ENCODE measurements around the gene PHGDH.

PHGDH gene

GRCh38 chr1:119740261-119740660 lies 28.5 kb downstream of the PHGDH start:
- Histone ChIP-seq H3K27me3 (ENCODE audit: low read depth) (no peaks in the 10 kb centered on the region), H3K36me3 (replicated peaks) (peaks cover 84% of the 10 kb centered on the region)
- in situ Hi-C loops (cut with MboI; ENCODE audit: low sequenced_read_pairs) = no loop called here

GRCh38 chr1:119740896-119741780 lies 29.4 kb downstream of the PHGDH start:
- H3K9me3 ChIP-seq = no peaks in the 10 kb centered on the region
- no peak overlapping the region for H3K4me3 ChIP-seq
- H3K36me3 ChIP-seq (replicated peaks) = peaks cover 75% of the 10 kb centered on the region
- H3K27me3 ChIP-seq (ENCODE audit: low read depth) = no peaks in the 10 kb centered on the region
- H3K4me1 ChIP-seq = no peaks in the 10 kb centered on the region
- DNase-seq (ENCODE audit: low spot score in 2 of 2) = no peak
- in situ Hi-C loops (cut with MboI; ENCODE audit: low sequenced_read_pairs) = no loop called here

More at GRCh38 chr1:119740261-119740660, 28.5 kb downstream of the PHGDH start:
- DNase-seq (ENCODE audit: low spot score in 2 of 2) = no peak
- Histone ChIP-seq H3K4me3 (no peak overlapping the region), H3K9me3 (no peaks in the 10 kb centered on the region), H3K4me1 (no peaks in the 10 kb centered on the region)

- DNase-seq (ENCODE audit: low spot score in 2 of 2) = no peak
- in situ Hi-C loops (cut with MboI; ENCODE audit: low sequenced_read_pairs) = no loop called here
- H3K36me3 ChIP-seq (replicated peaks) = peaks cover 65% of the 10 kb centered on the region
These were observed 30.5 kb downstream of the PHGDH start for GRCh38 chr1:119742202-119742601.

GRCh38 chr1:119742677-119743076 lies 30.9 kb downstream of the PHGDH start:
- Histone ChIP-seq H3K36me3 (replicated peaks) (peaks cover 60% of the 10 kb centered on the region), H3K4me3 (no peak overlapping the region), H3K9me3 (no peaks in the 10 kb centered on the region), H3K27me3 (ENCODE audit: low read depth) (no peaks in the 10 kb centered on the region), H3K4me1 (no peaks in the 10 kb centered on the region)
- in situ Hi-C loops (cut with MboI; ENCODE audit: low sequenced_read_pairs) = no loop called here
- no peak for DNase-seq (ENCODE audit: low spot score in 2 of 2)

More at GRCh38 chr1:119742202-119742601, 30.5 kb downstream of the PHGDH start:
- Histone ChIP-seq H3K27me3 (ENCODE audit: low read depth) (no peaks in the 10 kb centered on the region), H3K4me3 (no peak overlapping the region), H3K4me1 (no peaks in the 10 kb centered on the region), H3K9me3 (no peaks in the 10 kb centered on the region)

GRCh38 chr1:119743308-119743707 lies 31.6 kb downstream of the PHGDH start:
- in situ Hi-C loops (cut with MboI; ENCODE audit: low sequenced_read_pairs) = no loop called here
- H3K4me1 ChIP-seq = no peaks in the 10 kb centered on the region
- H3K27me3 ChIP-seq (ENCODE audit: low read depth) = no peaks in the 10 kb centered on the region
- no peak overlapping the region for H3K4me3 ChIP-seq
- no peak for DNase-seq (ENCODE audit: low spot score in 2 of 2)
- no peaks in the 10 kb centered on the region for H3K9me3 ChIP-seq
- H3K36me3 ChIP-seq (replicated peaks) = peaks cover 54% of the 10 kb centered on the region

GRCh38 chr1:119743776-119744597 lies 32.3 kb downstream of the PHGDH start:
- Histone ChIP-seq H3K9me3 (no peaks in the 10 kb centered on the region), H3K4me1 (no peaks in the 10 kb centered on the region), H3K27me3 (ENCODE audit: low read depth) (no peaks in the 10 kb centered on the region), H3K36me3 (replicated peaks) (peaks cover 51% of the 10 kb centered on the region), H3K4me3 (no peak overlapping the region)
- in situ Hi-C loops (cut with MboI; ENCODE audit: low sequenced_read_pairs) = no loop called here
- DNase-seq (ENCODE audit: low spot score in 2 of 2) = peak; percentile 61 to 73

- in situ Hi-C loops (cut with MboI; ENCODE audit: low sequenced_read_pairs) = no loop called here
- DNase-seq (ENCODE audit: low spot score in 2 of 2) = no peak
- no peaks in the 10 kb centered on the region for H3K4me1 ChIP-seq
- no peak overlapping the region for H3K4me3 ChIP-seq
- no peaks in the 10 kb centered on the region for H3K9me3 ChIP-seq
- peaks cover 47% of the 10 kb centered on the region for H3K36me3 ChIP-seq (replicated peaks)
- no peaks in the 10 kb centered on the region for H3K27me3 ChIP-seq (ENCODE audit: low read depth)
These were observed 32.8 kb downstream of the PHGDH start for GRCh38 chr1:119744598-119744942.

- Histone ChIP-seq H3K4me3 (no peak overlapping the region), H3K36me3 (replicated peaks) (peaks cover 42% of the 10 kb centered on the region), H3K27me3 (ENCODE audit: low read depth) (no peaks in the 10 kb centered on the region), H3K4me1 (no peaks in the 10 kb centered on the region), H3K9me3 (no peaks in the 10 kb centered on the region)
- no peak for DNase-seq (ENCODE audit: low spot score in 2 of 2)
- in situ Hi-C loops (cut with MboI; ENCODE audit: low sequenced_read_pairs) = no loop called here
These were observed 33.3 kb downstream of the PHGDH start for GRCh38 chr1:119745034-119745433.

- H3K36me3 ChIP-seq (replicated peaks) = peaks cover 18% of the 10 kb centered on the region
- H3K4me3 ChIP-seq = no peak overlapping the region
- no peaks in the 10 kb centered on the region for H3K4me1 ChIP-seq
- in situ Hi-C loops (cut with MboI; ENCODE audit: low sequenced_read_pairs) = no loop called here
- H3K27me3 ChIP-seq (ENCODE audit: low read depth) = no peaks in the 10 kb centered on the region
- DNase-seq (ENCODE audit: low spot score in 2 of 2) = no peak
- no peaks in the 10 kb centered on the region for H3K9me3 ChIP-seq
These were observed 35.7 kb downstream of the PHGDH start for GRCh38 chr1:119747451-119747850.

- Histone ChIP-seq H3K4me1 (no peaks in the 10 kb centered on the region), H3K27me3 (ENCODE audit: low read depth) (no peaks in the 10 kb centered on the region), H3K36me3 (replicated peaks) (peaks cover 12% of the 10 kb centered on the region), H3K4me3 (no peak overlapping the region), H3K9me3 (no peaks in the 10 kb centered on the region)
- in situ Hi-C loops (cut with MboI; ENCODE audit: low sequenced_read_pairs) = no loop called here
- no peak for DNase-seq (ENCODE audit: low spot score in 2 of 2)
These were observed 36.3 kb downstream of the PHGDH start for GRCh38 chr1:119748040-119748439.

GRCh38 chr1:119752592-119752991 lies 40.9 kb downstream of the PHGDH start:
- in situ Hi-C loops (cut with MboI; ENCODE audit: low sequenced_read_pairs) = no loop called here
- H3K9me3 ChIP-seq = no peaks in the 10 kb centered on the region
- DNase-seq (ENCODE audit: low spot score in 2 of 2) = no peak

GRCh38 chr1:119758584-119758983 lies 46.9 kb downstream of the PHGDH start:
- in situ Hi-C loops (cut with MboI; ENCODE audit: low sequenced_read_pairs) = no loop called here
- Histone ChIP-seq H3K27me3 (ENCODE audit: low read depth) (no peaks in the 10 kb centered on the region; the same call in 1 of the 2 replicates), H3K36me3 (replicated peaks) (no peaks in the 10 kb centered on the region), H3K4me1 (no peaks in the 10 kb centered on the region), H3K9me3 (no peaks in the 10 kb centered on the region), H3K4me3 (no peak overlapping the region)
- no peak for DNase-seq (ENCODE audit: low spot score in 2 of 2)

More at GRCh38 chr1:119752592-119752991, 40.9 kb downstream of the PHGDH start:
- no peaks in the 10 kb centered on the region for H3K36me3 ChIP-seq (replicated peaks)
- no peaks in the 10 kb centered on the region for H3K27me3 ChIP-seq (ENCODE audit: low read depth)
- H3K4me3 ChIP-seq = no peak overlapping the region
- H3K4me1 ChIP-seq = no peaks in the 10 kb centered on the region

GRCh38 chr1:119762409-119762808 lies 50.7 kb downstream of the PHGDH start:
- in situ Hi-C loops (cut with MboI; ENCODE audit: low sequenced_read_pairs) = no loop called here
- DNase-seq (ENCODE audit: low spot score in 2 of 2) = no peak
- Histone ChIP-seq H3K36me3 (replicated peaks) (no peaks in the 10 kb centered on the region), H3K9me3 (no peaks in the 10 kb centered on the region), H3K4me1 (peaks cover 4% of the 10 kb centered on the region), H3K27me3 (ENCODE audit: low read depth) (peaks cover 4% of the 10 kb centered on the region; the same call in 1 of the 2 replicates), H3K4me3 (no peak overlapping the region)

GRCh38 chr1:119762953-119763352 lies 51.2 kb downstream of the PHGDH start:
- H3K4me3 ChIP-seq = no peak overlapping the region
- in situ Hi-C loops (cut with MboI; ENCODE audit: low sequenced_read_pairs) = no loop called here
- H3K4me1 ChIP-seq = peaks cover 6% of the 10 kb centered on the region
- peaks cover 4% of the 10 kb centered on the region; the same call in 1 of the 2 replicates for H3K27me3 ChIP-seq (ENCODE audit: low read depth)
- no peak for DNase-seq (ENCODE audit: low spot score in 2 of 2)
- no peaks in the 10 kb centered on the region for H3K36me3 ChIP-seq (replicated peaks)
- H3K9me3 ChIP-seq = no peaks in the 10 kb centered on the region

Measured in HAP-1 (cell line).